ENCODE results near the gene KIF5A. TPM values are rescaled to one million over a fixed set of nuclear protein-coding genes. Genes with fewer than 3 reads are reported as not detected.
A peak's percentile ranks its signal among the peaks of the same experiment; 100 is the strongest.

The KIF5A gene
- polyA plus RNA-seq, 1 of the 3 experiments (the other 2 are of a cell fraction) = 6.2 TPM

- no peak for TF ChIP-seq REST (IDR thresholded peaks at IDR 0.05; ENCODE audit: low read depth, low read length)
Observed at GRCh38 chr12:57613427-57614109, 63.7 kb downstream of the KIF5A start (continued).

DNA sequence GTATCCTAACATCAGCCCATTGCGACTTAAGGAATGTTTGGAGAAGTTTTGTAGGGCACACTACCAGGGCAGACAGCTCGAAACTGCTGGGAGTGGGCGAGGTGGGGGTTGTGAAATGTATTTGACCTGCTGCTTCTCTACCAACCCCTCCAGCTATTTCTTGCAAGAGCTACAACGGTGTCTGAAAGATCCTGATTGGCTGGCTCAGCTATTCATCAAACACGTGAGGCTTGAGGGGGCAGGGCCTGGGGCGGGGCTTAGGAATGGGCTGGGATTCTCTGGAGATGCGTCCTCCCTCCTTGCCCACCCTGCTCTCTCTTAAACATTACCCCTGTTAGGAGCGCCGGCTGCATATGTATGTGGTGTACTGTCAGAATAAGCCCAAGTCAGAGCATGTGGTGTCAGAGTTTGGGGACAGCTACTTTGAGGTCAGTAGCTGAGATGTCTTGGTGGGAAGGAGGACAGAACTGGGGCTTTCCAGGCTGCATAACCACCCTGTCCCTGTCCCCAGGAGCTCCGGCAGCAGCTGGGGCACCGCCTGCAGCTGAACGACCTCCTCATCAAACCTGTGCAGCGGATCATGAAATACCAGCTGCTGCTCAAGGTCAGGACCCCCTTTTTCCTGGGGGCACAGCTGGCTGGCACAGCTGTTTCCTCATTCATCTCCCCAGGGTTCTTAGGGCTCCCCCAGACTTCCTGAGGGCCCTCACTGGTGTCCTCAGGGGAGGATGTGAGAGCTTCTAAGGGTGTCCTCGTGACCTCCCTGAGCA is 64.5 kb downstream of the KIF5A start:
- no peaks in the 10 kb centered on the region for H4K20me1 ChIP-seq (ENCODE audit: insufficient read depth)
- H3K4me3 ChIP-seq (ENCODE audit: low read depth in 2 of 2, low read length in 1 of 2) = no peak overlapping the region
- no peaks in the 10 kb centered on the region for H3K9me2 ChIP-seq
- WGBS (ENCODE audit: low lambda C conversion rate) = 82% methylated on average over 14 of the region's 14 CpGs
- H3K36me3 ChIP-seq (replicated peaks in 1 of 2; ENCODE audit: control insufficient read depth in 1 of 2, insufficient read depth in 2 of 2, low read length in 1 of 2) = peaks cover 0 to 32% of the 10 kb centered on the region in 2 experiments
- H3K9ac ChIP-seq = no peak overlapping the region
- H3K27ac ChIP-seq (ENCODE audit: low read depth in 2 of 2, low read length in 1 of 2) = no peak overlapping the region
- no peak overlapping the region for H2AFZ ChIP-seq (ENCODE audit: low read depth)
- POLR2A ChIA-PET = interaction anchor here (0.6 to 1.7 kb wide), 5 partner anchors 9 to 94 kb away, joined by 3 to 4 read pairs (median 3); partner anchors contain the start of genes DDIT3, DTX3 and PIP4K2C
- H3K9me3 ChIP-seq = no peaks in the 10 kb centered on the region
- TF ChIP-seq, protein P1, sequence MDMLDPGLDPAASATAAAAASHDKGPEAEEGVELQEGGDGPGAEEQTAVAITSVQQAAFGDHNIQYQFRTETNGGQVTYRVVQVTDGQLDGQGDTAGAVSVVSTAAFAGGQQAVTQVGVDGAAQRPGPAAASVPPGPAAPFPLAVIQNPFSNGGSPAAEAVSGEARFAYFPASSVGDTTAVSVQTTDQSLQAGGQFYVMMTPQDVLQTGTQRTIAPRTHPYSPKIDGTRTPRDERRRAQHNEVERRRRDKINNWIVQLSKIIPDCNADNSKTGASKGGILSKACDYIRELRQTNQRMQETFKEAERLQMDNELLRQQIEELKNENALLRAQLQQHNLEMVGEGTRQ (IDR thresholded peaks at IDR 0.05; ENCODE audit: borderline replicate concordance, low read depth, low read length) = no peak
- TF ChIP-seq ELF1 (IDR thresholded peaks at IDR 0.05) (no peak), NFIC (IDR thresholded peaks at IDR 0.05; ENCODE audit: borderline replicate concordance) (no peak), TEAD4 (IDR thresholded peaks at IDR 0.05; ENCODE audit: borderline replicate concordance, insufficient read depth) (no peak), YY1 (IDR thresholded peaks at IDR 0.05; ENCODE audit: low read depth) (no peak), SMC3 (IDR thresholded peaks at IDR 0.05; ENCODE audit: low read depth, low read length) (no peak)
- TF ChIP-seq, protein P2, sequence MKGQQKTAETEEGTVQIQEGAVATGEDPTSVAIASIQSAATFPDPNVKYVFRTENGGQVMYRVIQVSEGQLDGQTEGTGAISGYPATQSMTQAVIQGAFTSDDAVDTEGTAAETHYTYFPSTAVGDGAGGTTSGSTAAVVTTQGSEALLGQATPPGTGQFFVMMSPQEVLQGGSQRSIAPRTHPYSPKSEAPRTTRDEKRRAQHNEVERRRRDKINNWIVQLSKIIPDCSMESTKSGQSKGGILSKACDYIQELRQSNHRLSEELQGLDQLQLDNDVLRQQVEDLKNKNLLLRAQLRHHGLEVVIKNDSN (IDR thresholded peaks at IDR 0.05; ENCODE audit: borderline replicate concordance, low read depth) = peak; percentile 30; the same call in 1 of the 2 replicates
- TF ChIP-seq, protein P3, sequence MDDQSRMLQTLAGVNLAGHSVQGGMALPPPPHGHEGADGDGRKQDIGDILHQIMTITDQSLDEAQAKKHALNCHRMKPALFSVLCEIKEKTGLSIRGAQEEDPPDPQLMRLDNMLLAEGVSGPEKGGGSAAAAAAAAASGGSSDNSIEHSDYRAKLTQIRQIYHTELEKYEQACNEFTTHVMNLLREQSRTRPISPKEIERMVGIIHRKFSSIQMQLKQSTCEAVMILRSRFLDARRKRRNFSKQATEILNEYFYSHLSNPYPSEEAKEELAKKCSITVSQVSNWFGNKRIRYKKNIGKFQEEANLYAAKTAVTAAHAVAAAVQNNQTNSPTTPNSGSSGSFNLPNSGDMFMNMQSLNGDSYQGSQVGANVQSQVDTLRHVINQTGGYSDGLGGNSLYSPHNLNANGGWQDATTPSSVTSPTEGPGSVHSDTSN (IDR thresholded peaks at IDR 0.05) = peak; percentile 75
- TF ChIP-seq, protein P4, sequence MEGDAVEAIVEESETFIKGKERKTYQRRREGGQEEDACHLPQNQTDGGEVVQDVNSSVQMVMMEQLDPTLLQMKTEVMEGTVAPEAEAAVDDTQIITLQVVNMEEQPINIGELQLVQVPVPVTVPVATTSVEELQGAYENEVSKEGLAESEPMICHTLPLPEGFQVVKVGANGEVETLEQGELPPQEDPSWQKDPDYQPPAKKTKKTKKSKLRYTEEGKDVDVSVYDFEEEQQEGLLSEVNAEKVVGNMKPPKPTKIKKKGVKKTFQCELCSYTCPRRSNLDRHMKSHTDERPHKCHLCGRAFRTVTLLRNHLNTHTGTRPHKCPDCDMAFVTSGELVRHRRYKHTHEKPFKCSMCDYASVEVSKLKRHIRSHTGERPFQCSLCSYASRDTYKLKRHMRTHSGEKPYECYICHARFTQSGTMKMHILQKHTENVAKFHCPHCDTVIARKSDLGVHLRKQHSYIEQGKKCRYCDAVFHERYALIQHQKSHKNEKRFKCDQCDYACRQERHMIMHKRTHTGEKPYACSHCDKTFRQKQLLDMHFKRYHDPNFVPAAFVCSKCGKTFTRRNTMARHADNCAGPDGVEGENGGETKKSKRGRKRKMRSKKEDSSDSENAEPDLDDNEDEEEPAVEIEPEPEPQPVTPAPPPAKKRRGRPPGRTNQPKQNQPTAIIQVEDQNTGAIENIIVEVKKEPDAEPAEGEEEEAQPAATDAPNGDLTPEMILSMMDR (IDR thresholded peaks at IDR 0.05) = no peak
- H3F3A ChIP-seq (replicated peaks; ENCODE audit: insufficient read depth) = peaks cover 4% of the 10 kb centered on the region
- peak; percentile 75 for DNase-seq
- H3K27me3 ChIP-seq (ENCODE audit: insufficient read depth) = no peaks in the 10 kb centered on the region
- no peak overlapping the region for H3K4me2 ChIP-seq
- no peaks in the 10 kb centered on the region for H3K79me2 ChIP-seq (ENCODE audit: insufficient read depth)
- H3K4me1 ChIP-seq (ENCODE audit: control insufficient read depth in 1 of 2, insufficient read depth in 2 of 2, low read depth in 1 of 2, low read length in 1 of 2) = peaks cover 5 to 29% of the 10 kb centered on the region in 2 experiments; a peak in 2 of 4 replicates
- CTCF ChIA-PET = interaction anchor here (0.7 to 7.4 kb wide), 6 partner anchors 8 to 162 kb away, joined by 3 to 90 read pairs (median 4); partner anchors contain the start of genes B4GALNT1 and PIP4K2C
